Endothelial cell of umbilical vein (primary cell): ENCODE results near the gene CHCHD4. TPM values are rescaled to one million over a fixed set of nuclear protein-coding genes. Genes with fewer than 3 reads are reported as not detected.

Experiments
- BruUV-seq: library from RNA; stranded (reverse); fragments of 400-500 nt; replicated peaks from 2 replicates; lab custom pipeline; 2021; lab: Mats Ljungman, UMichigan
- CTCF ChIA-PET: fragments of 300-600, 350-600 bp; sonication (Branson Sonifier 250); formaldehyde crosslinking; loops from one replicate; lab custom pipeline; 2021; ENCODE audit warnings: antibody characterized with exemption, inconsistent platforms; lab: Charles Lee
- POLR2A ChIA-PET: fragments of 300-600, 350-600 bp; sonication (Branson Sonifier 250); formaldehyde crosslinking; loops from one replicate; lab custom pipeline; 2021; ENCODE audit warnings: antibody characterized with exemption, inconsistent platforms; lab: Charles Lee
- DNase-seq: peaks from one replicate; pipeline ENCODE4 v3.0.0-alpha.2; 2011; ENCODE audit warnings: low read depth, low spot score
- FAIRE-seq: peaks from 2 replicates; lab custom pipeline; 2011; peaks lifted over from hg19 to GRCh38; lab: Jason Lieb, UNC
- H2AFZ ChIP-seq: 2 replicates; pipeline ENCODE4 v1.6.0; 2012; ENCODE audit warnings: low read depth, low read length, control low read depth, inconsistent platforms
- H3K27ac ChIP-seq: 2 replicates; pipeline ENCODE4 v1.5.1; 2011; ENCODE audit warnings: low read depth, mild to moderate bottlenecking, control low read depth, low read length, moderate library complexity; ENCODE audit not compliant: insufficient read depth
- H3K27me3 ChIP-seq, 2 experiments: 2 replicates each; pipeline versions ENCODE4 v1.6.0 to v1.6.1; 2011; ENCODE audit warnings: low read length in 2 of 2, mixed read lengths in 1 of 2; ENCODE audit not compliant: control insufficient read depth in 2 of 2, insufficient read depth in 2 of 2
- H3K36me3 ChIP-seq, 2 experiments: 2 replicates in 1 of 2; 3 replicates in 1 of 2; pipeline ENCODE4 v1.5.1; 2011; ENCODE audit warnings: low read length in 2 of 2, mild to moderate bottlenecking in 1 of 2, moderate library complexity in 1 of 2; ENCODE audit not compliant: control insufficient read depth in 2 of 2, insufficient read depth in 2 of 2; ENCODE audit errors: extremely low read depth in 1 of 2
- H3K4me1 ChIP-seq: 3 replicates; pipeline ENCODE4 v1.5.1; 2011; ENCODE audit warnings: mild to moderate bottlenecking, low read length; ENCODE audit not compliant: control insufficient read depth, insufficient read depth; ENCODE audit errors: extremely low read depth
- H3K4me2 ChIP-seq: 2 replicates; pipeline ENCODE4 v1.6.1; 2011; ENCODE audit warnings: low read length, control low read depth, mixed read lengths; ENCODE audit not compliant: insufficient read depth
- H3K4me3 ChIP-seq, 3 experiments: fragments of 200-600 bp in 1 of 3; sonication (generic), shearing (Covaris generic) in 1 of 3; replicated peaks in 1 of 3; 2 replicates each; pipeline ENCODE4 v1.5.1; 2011 to 2016; ENCODE audit warnings: control low read depth in 3 of 3, low read length in 3 of 3, mild to moderate bottlenecking in 2 of 3, inconsistent platforms in 1 of 3, low read depth in 1 of 3, moderate library complexity in 1 of 3; ENCODE audit not compliant: insufficient read depth in 1 of 3
- H3K79me2 ChIP-seq: 2 replicates; pipeline ENCODE4 v1.6.0; 2012; ENCODE audit warnings: low read length, inconsistent platforms; ENCODE audit not compliant: control insufficient read depth, insufficient read depth
- H3K9ac ChIP-seq: replicated peaks from 2 replicates; pipeline ENCODE3; 2011; ENCODE audit warnings: low read length, control low read depth; ENCODE audit not compliant: insufficient read depth; ENCODE audit errors: extremely low read depth
- H3K9me1 ChIP-seq: replicated peaks from 3 replicates; pipeline ENCODE4 v1.6.0; 2011; ENCODE audit warnings: mild to moderate bottlenecking, low read length; ENCODE audit not compliant: control insufficient read depth, insufficient read depth; ENCODE audit errors: extremely low read depth
- H3K9me3 ChIP-seq: replicated peaks from 2 replicates; pipeline ENCODE4 v1.5.1; 2012; ENCODE audit warnings: low read length, inconsistent platforms; ENCODE audit not compliant: control insufficient read depth, insufficient read depth
- H4K20me1 ChIP-seq: replicated peaks from 2 replicates; pipeline ENCODE3; 2011; ENCODE audit warnings: mild to moderate bottlenecking, low read length; ENCODE audit not compliant: control insufficient read depth, insufficient read depth; ENCODE audit errors: extremely low read depth
- EZH2 ChIP-seq: IDR thresholded peaks from 2 replicates; pipeline ENCODE4 v1.6.1; 2012; ENCODE audit warnings: borderline replicate concordance, low read depth, mild to moderate bottlenecking, moderate library complexity, low read length, inconsistent platforms; ENCODE audit not compliant: severe bottlenecking
- FOS ChIP-seq: IDR thresholded peaks from 2 replicates; pipeline ENCODE4 v1.6.1; 2011; ENCODE audit warnings: mild to moderate bottlenecking, low read length, moderate library complexity, borderline replicate concordance; ENCODE audit not compliant: insufficient read depth
- GATA2 ChIP-seq: IDR thresholded peaks from 2 replicates; pipeline ENCODE4 v1.7.0; 2011; ENCODE audit warnings: low read depth, mild to moderate bottlenecking, moderate library complexity, mixed read lengths, low read length; ENCODE audit not compliant: insufficient read length, insufficient read depth
- JUN ChIP-seq: IDR thresholded peaks from 2 replicates; pipeline ENCODE4 v1.6.1; 2011; ENCODE audit warnings: borderline replicate concordance, low read depth; ENCODE audit not compliant: insufficient read length, insufficient read depth
- MYC ChIP-seq: IDR thresholded peaks from one replicate; pipeline ENCODE4 v1.6.1; 2011; ENCODE audit warnings: mild to moderate bottlenecking, low read depth, low read length
- POLR2A ChIP-seq: IDR thresholded peaks from 2 replicates; pipeline ENCODE4 v1.6.1; 2012; ENCODE audit warnings: low read depth, mild to moderate bottlenecking, control low read depth, low read length
- POLR2AphosphoS5 ChIP-seq: IDR thresholded peaks from 2 replicates; pipeline ENCODE4 v1.6.1; 2012; ENCODE audit warnings: low read depth, mild to moderate bottlenecking, control low read depth, low read length, moderate library complexity; ENCODE audit not compliant: insufficient read depth
- dilution Hi-C: fragments of 300-500 bp; cut with MboI; formaldehyde crosslinking; loops from one replicate; pipeline ENCODE4 v1.15.0; 2019; ENCODE audit warnings: low sequenced_read_pairs; ENCODE audit not compliant: extremely low pct_ligation_motif_present
- intact Hi-C: fragments of 100-400 bp; cut with micrococcal nuclease; formaldehyde crosslinking; loops from one replicate; pipeline ENCODE4 v1.10.0; 2022
- polyA plus RNA-seq, 4 experiments: library from polyadenylated mRNA; depleted of rRNA in 3 of 4; stranded (reverse) in 3 of 4; unstranded in 1 of 4; fragments of >200 nt; gene quantifications; 2 replicates each; pipeline versions ENCODE4 v1.2.1 to v1.2.3, GENCODE V29; 2011 to 2012; ENCODE audit warnings: missing spikeins in 1 of 4
- total RNA-seq: library from RNA; stranded (reverse); gene quantifications from 2 replicates; pipeline ENCODE4 v1.2.3, GENCODE V29; 2021
- TF ChIP-seq, protein P1 (sequence below): IDR thresholded peaks from 2 replicates; pipeline ENCODE4 v1.6.1; 2011; ENCODE audit not compliant: insufficient read depth, insufficient read length
- TF ChIP-seq, protein P2 (sequence below), 2 donors: IDR thresholded peaks; 1 replicate in 1 of 2; 2 replicates in 1 of 2; pipeline ENCODE4 v1.5.1; 2011; ENCODE audit warnings: low read length in 2 of 2, mild to moderate bottlenecking in 2 of 2, moderate library complexity in 2 of 2, control low read depth in 1 of 2, inconsistent platforms in 1 of 2, low read depth in 1 of 2; ENCODE audit not compliant: insufficient read depth in 1 of 2; ENCODE audit errors: extremely low read depth in 1 of 2

CHCHD4 gene
- total and polyA plus RNA-seq, 2 donors (not counting 3 experiments of a cell fraction or from before 2014, with no cell fraction given), result 8.5 to 13.6 TPM

DNA sequence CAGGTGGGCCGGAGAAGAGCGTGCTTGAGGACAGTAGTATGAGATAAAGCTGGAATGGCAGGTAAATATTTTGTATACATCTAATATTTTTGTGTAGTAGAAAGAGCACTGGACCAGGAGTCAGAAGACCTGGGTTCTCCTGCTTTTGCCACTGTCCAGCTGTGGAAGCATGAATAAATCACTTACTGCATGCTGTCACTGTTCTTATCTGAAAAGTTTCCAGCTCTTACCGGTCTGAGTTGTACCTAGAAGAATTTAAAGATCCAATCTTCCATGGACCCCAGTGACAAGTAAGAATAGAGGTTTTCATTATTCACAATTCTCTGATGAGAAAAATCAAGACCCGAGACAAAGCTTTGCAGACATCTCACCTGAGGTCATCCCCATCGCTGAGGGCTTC is 47.8 kb upstream of the CHCHD4 start:
- CTCF ChIA-PET, result interaction anchor here (1.9 kb wide), 1 partner anchor 31 kb away, joined by 5 read pairs; no protein-coding TSS in a partner anchor
- DNase-seq, result no peak
- no peak for FAIRE-seq
- intact Hi-C loops, result no loop called here
- Histone ChIP-seq H3K9ac (no peak overlapping the region), H3K4me3 (no peak overlapping the region), H3K27ac (no peak overlapping the region), H3K9me1 (no peaks in the 10 kb centered on the region), H2AFZ (no peak overlapping the region), H3K4me2 (no peak overlapping the region), H3K79me2 (peaks cover 30% of the 10 kb centered on the region), H3K27me3 (no peaks in the 10 kb centered on the region), H3K36me3 (peaks cover 23 to 29% of the 10 kb centered on the region in 2 experiments), H3K9me3 (no peaks in the 10 kb centered on the region), H4K20me1 (no peaks in the 10 kb centered on the region), H3K4me1 (peaks cover 19% of the 10 kb centered on the region)
- dilution Hi-C loops, result no loop called here
- POLR2A ChIA-PET, result no interaction called here
- no TSS peak for BruUV-seq
- TF ChIP-seq JUN (no peak), POLR2AphosphoS5 (no peak), MYC (no peak), FOS (no peak), EZH2 (no peak), POLR2A (no peak), GATA2 (no peak)
- TF ChIP-seq, protein P1, sequence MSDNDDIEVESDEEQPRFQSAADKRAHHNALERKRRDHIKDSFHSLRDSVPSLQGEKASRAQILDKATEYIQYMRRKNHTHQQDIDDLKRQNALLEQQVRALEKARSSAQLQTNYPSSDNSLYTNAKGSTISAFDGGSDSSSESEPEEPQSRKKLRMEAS, result no peak
- TF ChIP-seq, protein P2, sequence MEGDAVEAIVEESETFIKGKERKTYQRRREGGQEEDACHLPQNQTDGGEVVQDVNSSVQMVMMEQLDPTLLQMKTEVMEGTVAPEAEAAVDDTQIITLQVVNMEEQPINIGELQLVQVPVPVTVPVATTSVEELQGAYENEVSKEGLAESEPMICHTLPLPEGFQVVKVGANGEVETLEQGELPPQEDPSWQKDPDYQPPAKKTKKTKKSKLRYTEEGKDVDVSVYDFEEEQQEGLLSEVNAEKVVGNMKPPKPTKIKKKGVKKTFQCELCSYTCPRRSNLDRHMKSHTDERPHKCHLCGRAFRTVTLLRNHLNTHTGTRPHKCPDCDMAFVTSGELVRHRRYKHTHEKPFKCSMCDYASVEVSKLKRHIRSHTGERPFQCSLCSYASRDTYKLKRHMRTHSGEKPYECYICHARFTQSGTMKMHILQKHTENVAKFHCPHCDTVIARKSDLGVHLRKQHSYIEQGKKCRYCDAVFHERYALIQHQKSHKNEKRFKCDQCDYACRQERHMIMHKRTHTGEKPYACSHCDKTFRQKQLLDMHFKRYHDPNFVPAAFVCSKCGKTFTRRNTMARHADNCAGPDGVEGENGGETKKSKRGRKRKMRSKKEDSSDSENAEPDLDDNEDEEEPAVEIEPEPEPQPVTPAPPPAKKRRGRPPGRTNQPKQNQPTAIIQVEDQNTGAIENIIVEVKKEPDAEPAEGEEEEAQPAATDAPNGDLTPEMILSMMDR (IDR thresholded peaks at IDR 0.05; ENCODE audit: extremely low read depth in 1 of 2, insufficient read depth in 1 of 2, low read depth in 1 of 2, low read length in 2 of 2), result no peak
